Astrocyte of the spinal cord (primary cell): ENCODE measurements around the gene SLC4A4.
A peak's percentile ranks its signal among the peaks of the same experiment; 100 is the strongest.

Experiments used
- DNase-seq: peaks from one replicate; pipeline ENCODE4 v3.0.0; 2011; ENCODE audit warnings: low read depth, low spot score
- H3K4me3 ChIP-seq: 2 replicates; pipeline ENCODE4 v1.5.1; 2011; ENCODE audit warnings: low read depth, mild to moderate bottlenecking, low read length, moderate library complexity
- CTCF ChIP-seq: IDR thresholded peaks from 2 replicates; pipeline ENCODE4 v1.5.1; 2012; ENCODE audit warnings: low read depth, mild to moderate bottlenecking, low read length, inconsistent platforms
- in situ Hi-C: cut with HindIII; loops from 2 replicates; pipeline ENCODE4 v1.10.0; 2017; ENCODE audit warnings: low sequenced_read_pairs

SLC4A4 gene

GRCh38 chr4:71607780-71608677 lies 269.2 kb downstream of the SLC4A4 start:
- peak; percentile 34 for DNase-seq
- no peak overlapping the region for H3K4me3 ChIP-seq
- no peak for TF ChIP-seq CTCF
- in situ Hi-C loops, result no loop called here

GRCh38 chr4:71608678-71609071 lies 269.9 kb downstream of the SLC4A4 start:
- no peak for DNase-seq
- in situ Hi-C loops, result no loop called here
- H3K4me3 ChIP-seq, result no peak overlapping the region
- TF ChIP-seq CTCF, result no peak

- DNase-seq, result no peak
- in situ Hi-C loops, result no loop called here
- H3K4me3 ChIP-seq, result no peak overlapping the region
- TF ChIP-seq CTCF, result no peak
Measured at GRCh38 chr4:71609167-71609566, 270.3 kb downstream of the SLC4A4 start.

- DNase-seq, result no peak
- TF ChIP-seq CTCF, result no peak
- no peak overlapping the region for H3K4me3 ChIP-seq
- in situ Hi-C loops, result no loop called here
Measured at GRCh38 chr4:71609651-71610050, 270.8 kb downstream of the SLC4A4 start.

GRCh38 chr4:71614621-71615020 lies 275.8 kb downstream of the SLC4A4 start:
- no peak for TF ChIP-seq CTCF
- DNase-seq, result no peak
- H3K4me3 ChIP-seq, result no peak overlapping the region
- in situ Hi-C loops, result no loop called here

- DNase-seq, result no peak
- H3K4me3 ChIP-seq, result no peak overlapping the region
- TF ChIP-seq CTCF, result no peak
- in situ Hi-C loops, result no loop called here
Measured at GRCh38 chr4:71616168-71616811, 277.5 kb downstream of the SLC4A4 start.
